Rectal smooth muscle tissue (tissue), 1 donor: ENCODE data around the gene PITPNC1.
"Not testable (repeated sequence)": the region's sequence is repeated elsewhere in the genome, so short reads cannot be mapped to it uniquely, and the experiment has no call there.

Experiments
- H3K27ac ChIP-seq: one replicate; pipeline ENCODE4 v1.7.0; 2013; ENCODE audit warnings: low read depth, low read length, inconsistent platforms
- H3K27me3 ChIP-seq: one replicate; pipeline ENCODE4 v1.7.0; 2013; ENCODE audit warnings: low read length; ENCODE audit not compliant: control insufficient read depth, insufficient read depth
- H3K36me3 ChIP-seq: one replicate; pipeline ENCODE4 v1.7.0; 2013; ENCODE audit warnings: low read length; ENCODE audit not compliant: control insufficient read depth, insufficient read depth
- H3K4me1 ChIP-seq: one replicate; pipeline ENCODE4 v1.7.0; 2013; ENCODE audit warnings: low read length; ENCODE audit not compliant: control insufficient read depth, insufficient read depth
- H3K4me3 ChIP-seq: one replicate; pipeline ENCODE4 v1.7.0; 2013; ENCODE audit warnings: low read length
- H3K9ac ChIP-seq: one replicate; pipeline ENCODE4 v1.7.0; 2013; ENCODE audit warnings: low read length

The PITPNC1 gene

DNA sequence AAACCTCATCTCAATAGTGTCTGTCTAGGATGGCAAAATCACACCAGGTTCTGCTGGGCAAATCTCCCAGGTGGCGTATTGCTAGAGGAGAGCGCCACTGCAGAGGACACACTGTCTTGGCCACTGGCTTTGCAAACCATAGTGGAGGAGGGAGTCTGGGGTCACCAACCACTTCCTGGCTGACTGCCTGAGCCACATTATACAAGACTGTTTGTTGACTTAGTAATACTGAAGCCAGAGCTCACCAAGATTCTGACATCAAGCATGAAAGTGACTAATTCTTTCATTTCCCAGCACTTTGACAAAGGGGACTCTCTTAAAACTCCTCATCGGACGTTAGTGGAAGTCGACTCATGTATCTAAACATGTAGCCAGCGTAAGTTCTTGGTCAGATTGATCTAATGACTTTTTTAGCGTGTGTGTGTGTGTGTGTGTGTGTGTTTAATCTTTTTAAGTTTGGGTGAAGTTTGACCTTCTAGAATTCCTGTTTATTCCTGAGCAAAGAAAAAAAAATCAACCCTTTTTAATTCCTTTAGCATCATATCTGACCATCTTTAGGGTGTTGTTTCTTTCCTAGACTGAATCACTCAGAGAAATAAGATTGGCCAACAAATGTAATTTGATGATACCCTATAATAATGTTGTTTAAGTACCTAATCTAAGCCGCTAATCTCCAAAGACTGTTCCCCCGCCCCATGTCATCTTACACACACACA is 13.7 kb downstream of the PITPNC1 start:
- Histone ChIP-seq H3K36me3 (no peaks in the 10 kb centered on the region), H3K27ac (no peak overlapping the region), H3K9ac (no peak overlapping the region), H3K27me3 (no peaks in the 10 kb centered on the region), H3K4me1 (no peaks in the 10 kb centered on the region), H3K4me3 (no peak overlapping the region)

- H3K27ac ChIP-seq: no peak overlapping the region
- H3K36me3 ChIP-seq: no peaks in the 10 kb centered on the region
- H3K9ac ChIP-seq: no peak overlapping the region
- no peaks in the 10 kb centered on the region for H3K27me3 ChIP-seq
- H3K4me3 ChIP-seq: no peak overlapping the region
- H3K4me1 ChIP-seq: no peaks in the 10 kb centered on the region
These were observed 15.0 kb downstream of the PITPNC1 start for GRCh38 chr17:67392111-67392510.

- Histone ChIP-seq H3K27ac (no peak overlapping the region), H3K9ac (no peak overlapping the region), H3K27me3 (no peaks in the 10 kb centered on the region), H3K4me3 (no peak overlapping the region), H3K4me1 (no peaks in the 10 kb centered on the region), H3K36me3 (no peaks in the 10 kb centered on the region)
These were observed 16.8 kb downstream of the PITPNC1 start for GRCh38 chr17:67393809-67394397.

DNA sequence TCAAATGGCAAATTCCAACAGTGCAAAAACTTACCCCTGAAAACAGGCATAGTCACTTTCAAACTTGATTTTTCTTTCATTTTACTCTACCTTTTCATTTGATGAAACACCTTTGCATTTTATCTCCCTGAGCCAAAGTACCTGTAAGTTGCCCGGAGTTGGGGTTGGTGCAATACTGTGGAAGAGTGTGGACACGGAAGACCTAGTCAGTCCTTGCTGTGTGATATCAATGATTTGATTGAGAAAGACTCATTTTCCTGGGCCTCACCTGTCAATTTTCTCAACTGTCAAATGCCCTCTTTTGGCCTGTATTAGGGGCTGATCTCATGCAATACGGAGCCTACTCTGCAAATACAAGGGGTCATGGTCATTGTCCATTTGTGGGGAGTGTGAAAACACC is 22.6 kb downstream of the PITPNC1 start:
- Histone ChIP-seq H3K27me3 (no peaks in the 10 kb centered on the region), H3K27ac (no peak overlapping the region), H3K4me1 (no peaks in the 10 kb centered on the region), H3K9ac (no peak overlapping the region), H3K4me3 (no peak overlapping the region), H3K36me3 (no peaks in the 10 kb centered on the region)

- H3K9ac ChIP-seq: no peak overlapping the region
- H3K36me3 ChIP-seq: no peaks in the 10 kb centered on the region
- no peak overlapping the region for H3K27ac ChIP-seq
- H3K27me3 ChIP-seq: no peaks in the 10 kb centered on the region
- no peak overlapping the region for H3K4me3 ChIP-seq
- no peaks in the 10 kb centered on the region for H3K4me1 ChIP-seq
These were observed 23.1 kb downstream of the PITPNC1 start for GRCh38 chr17:67400193-67400592.

DNA sequence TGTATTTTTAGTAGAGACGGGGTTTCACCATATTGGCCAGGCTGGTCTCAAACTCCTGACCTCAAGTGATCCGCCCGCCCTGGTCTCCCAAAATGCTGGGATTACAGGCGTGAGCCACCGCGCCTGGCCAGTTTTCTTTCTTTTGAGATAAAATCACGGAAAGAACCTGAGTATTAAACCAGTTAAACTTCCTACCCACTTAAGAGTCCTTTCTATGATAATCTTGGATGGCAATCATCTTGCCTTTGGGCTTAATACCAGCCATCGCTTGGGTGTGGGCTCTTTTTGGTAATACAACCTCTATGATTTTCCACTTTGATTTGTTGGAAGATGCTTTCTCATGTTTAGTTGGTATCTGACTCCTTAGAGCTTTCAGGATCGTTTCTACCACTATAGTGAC is 24.0 kb downstream of the PITPNC1 start:
- H3K36me3 ChIP-seq: no peaks in the 10 kb centered on the region
- no peaks in the 10 kb centered on the region for H3K27me3 ChIP-seq
- no peaks in the 10 kb centered on the region for H3K4me1 ChIP-seq
- H3K27ac ChIP-seq: no peak overlapping the region
- no peak overlapping the region for H3K4me3 ChIP-seq
- no peak overlapping the region for H3K9ac ChIP-seq

- H3K9ac ChIP-seq: no peak overlapping the region
- no peak overlapping the region for H3K4me3 ChIP-seq
- no peaks in the 10 kb centered on the region for H3K27me3 ChIP-seq
- no peaks in the 10 kb centered on the region for H3K36me3 ChIP-seq
- no peaks in the 10 kb centered on the region for H3K4me1 ChIP-seq
- H3K27ac ChIP-seq: no peak overlapping the region
These were observed 24.8 kb downstream of the PITPNC1 start for GRCh38 chr17:67401598-67402504.

- no peak overlapping the region for H3K4me3 ChIP-seq
- H3K27me3 ChIP-seq: no peaks in the 10 kb centered on the region
- H3K27ac ChIP-seq: no peak overlapping the region
These were observed 26.0 kb downstream of the PITPNC1 start for GRCh38 chr17:67403065-67403464.

GRCh38 chr17:67403483-67403882 is 26.4 kb downstream of the PITPNC1 start:
- no peaks in the 10 kb centered on the region for H3K4me1 ChIP-seq
- no peaks in the 10 kb centered on the region for H3K27me3 ChIP-seq
- H3K36me3 ChIP-seq: no peaks in the 10 kb centered on the region
- H3K27ac ChIP-seq: no peak overlapping the region
- no peak overlapping the region for H3K4me3 ChIP-seq
- H3K9ac ChIP-seq: no peak overlapping the region

More at GRCh38 chr17:67403065-67403464, 26.0 kb downstream of the PITPNC1 start:
- no peaks in the 10 kb centered on the region for H3K36me3 ChIP-seq
- H3K9ac ChIP-seq: no peak overlapping the region
- H3K4me1 ChIP-seq: no peaks in the 10 kb centered on the region

DNA sequence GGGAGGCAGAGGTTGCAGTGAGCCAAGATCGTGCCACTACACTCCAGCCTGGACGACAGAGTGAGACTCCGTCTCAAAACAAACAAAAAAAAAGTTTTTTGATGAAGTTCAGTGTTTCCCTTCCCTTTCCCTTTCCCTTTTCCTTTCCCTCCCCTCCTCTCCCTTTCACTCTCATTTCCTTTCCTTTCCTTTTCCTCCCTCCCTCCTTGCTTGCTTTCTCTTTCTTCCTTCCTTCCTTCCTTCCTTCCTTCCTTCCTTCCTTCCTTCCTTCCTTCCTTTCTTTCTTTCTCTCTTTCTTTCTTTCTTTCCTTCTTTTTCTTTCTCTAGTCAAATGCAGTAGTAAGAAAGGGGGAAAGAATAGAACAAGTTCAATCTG is 31.4 kb downstream of the PITPNC1 start:
- H3K4me3 ChIP-seq, H3K27me3 ChIP-seq, H3K27ac ChIP-seq, H3K4me1 ChIP-seq, H3K36me3 ChIP-seq, H3K9ac ChIP-seq: not testable (repeated sequence)

- Histone ChIP-seq H3K4me3 (no peak overlapping the region), H3K4me1 (no peaks in the 10 kb centered on the region), H3K27me3 (no peaks in the 10 kb centered on the region), H3K36me3 (no peaks in the 10 kb centered on the region), H3K27ac (no peak overlapping the region), H3K9ac (no peak overlapping the region)
These were observed 34.3 kb downstream of the PITPNC1 start for GRCh38 chr17:67411397-67411796.

GRCh38 chr17:67412032-67412431 is 35.0 kb downstream of the PITPNC1 start:
- Histone ChIP-seq H3K27ac (no peak overlapping the region), H3K9ac (no peak overlapping the region), H3K27me3 (no peaks in the 10 kb centered on the region), H3K4me1 (no peaks in the 10 kb centered on the region), H3K4me3 (no peak overlapping the region), H3K36me3 (no peaks in the 10 kb centered on the region)
